C4-2B (cell line): ENCODE results near the gene SGSM1.
"Not testable (repeated sequence)": the region's sequence is repeated elsewhere in the genome, so short reads cannot be mapped to it uniquely, and the experiment has no call there.

Experiments
- H3K27ac ChIP-seq: fragments of 450-650 bp; 2 replicates; pipeline ENCODE4 v1.5.1; 2017
- ZFX ChIP-seq: fragments of 450-650 bp; IDR thresholded peaks from 2 replicates; pipeline ENCODE4 v1.6.1; 2017
- TF ChIP-seq, protein P1 (sequence below): fragments of 450-650 bp; conservative IDR thresholded peaks from 2 replicates; pipeline ENCODE4 v1.5.1; 2017; ENCODE audit warnings: mild to moderate bottlenecking

SGSM1 gene

DNA sequence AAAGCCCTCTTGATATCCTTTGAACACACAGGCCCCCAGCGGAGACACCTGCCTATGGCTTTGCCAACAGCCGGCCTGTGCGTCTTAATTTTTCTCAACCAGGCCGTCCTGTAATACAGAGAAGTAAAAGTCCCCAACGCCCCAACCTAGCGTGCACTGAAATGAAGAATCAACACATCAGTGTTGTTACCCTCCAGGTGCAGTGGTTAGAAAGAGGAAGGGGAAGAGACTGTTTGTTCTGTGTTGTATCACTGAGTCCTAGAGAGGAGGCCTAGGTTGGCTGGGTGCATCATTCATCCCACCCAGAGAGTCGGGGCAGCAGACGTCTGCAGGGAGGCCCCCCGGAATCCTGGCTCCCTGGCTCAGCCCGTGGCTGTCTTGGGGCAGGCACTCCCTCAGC is 25.7 kb downstream of the SGSM1 start:
- TF ChIP-seq ZFX, result no peak
- TF ChIP-seq, protein P1, sequence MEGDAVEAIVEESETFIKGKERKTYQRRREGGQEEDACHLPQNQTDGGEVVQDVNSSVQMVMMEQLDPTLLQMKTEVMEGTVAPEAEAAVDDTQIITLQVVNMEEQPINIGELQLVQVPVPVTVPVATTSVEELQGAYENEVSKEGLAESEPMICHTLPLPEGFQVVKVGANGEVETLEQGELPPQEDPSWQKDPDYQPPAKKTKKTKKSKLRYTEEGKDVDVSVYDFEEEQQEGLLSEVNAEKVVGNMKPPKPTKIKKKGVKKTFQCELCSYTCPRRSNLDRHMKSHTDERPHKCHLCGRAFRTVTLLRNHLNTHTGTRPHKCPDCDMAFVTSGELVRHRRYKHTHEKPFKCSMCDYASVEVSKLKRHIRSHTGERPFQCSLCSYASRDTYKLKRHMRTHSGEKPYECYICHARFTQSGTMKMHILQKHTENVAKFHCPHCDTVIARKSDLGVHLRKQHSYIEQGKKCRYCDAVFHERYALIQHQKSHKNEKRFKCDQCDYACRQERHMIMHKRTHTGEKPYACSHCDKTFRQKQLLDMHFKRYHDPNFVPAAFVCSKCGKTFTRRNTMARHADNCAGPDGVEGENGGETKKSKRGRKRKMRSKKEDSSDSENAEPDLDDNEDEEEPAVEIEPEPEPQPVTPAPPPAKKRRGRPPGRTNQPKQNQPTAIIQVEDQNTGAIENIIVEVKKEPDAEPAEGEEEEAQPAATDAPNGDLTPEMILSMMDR, result no peak

DNA sequence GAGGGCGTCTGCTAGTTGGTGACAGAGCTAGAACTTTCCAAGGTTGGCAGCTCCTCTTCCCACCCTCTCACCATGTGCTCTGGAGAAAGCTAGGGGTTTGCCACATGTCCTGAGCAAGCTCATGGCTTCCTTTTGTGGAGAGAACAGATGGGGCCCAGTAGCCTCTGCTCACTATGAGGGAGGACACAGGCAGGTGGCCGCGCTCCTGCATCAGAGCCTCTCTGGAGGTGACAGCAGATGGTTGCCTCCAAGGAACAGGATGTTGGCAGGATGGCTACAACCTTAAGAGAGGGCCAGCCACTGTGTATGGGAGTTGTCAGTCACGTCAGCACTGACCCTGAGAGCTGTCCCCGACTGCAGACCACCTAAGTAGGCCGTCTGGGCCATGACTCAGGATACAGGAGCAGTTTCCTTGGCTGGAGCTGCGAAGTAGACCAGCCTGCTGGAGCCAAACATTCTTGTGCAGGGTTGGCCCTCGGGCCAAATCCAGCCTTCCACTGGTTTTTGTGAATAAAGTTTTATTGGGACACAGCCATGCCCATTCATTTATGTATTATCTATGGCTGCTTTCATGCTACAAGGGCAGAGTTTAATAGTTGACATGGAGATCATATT is 28.0 kb downstream of the SGSM1 start:
- TF ChIP-seq, protein P1, result no peak
- TF ChIP-seq ZFX, result no peak
- H3K27ac ChIP-seq, result no peak overlapping the region

More for the DNA sequence above, 25.7 kb downstream of the SGSM1 start:
- no peak overlapping the region for H3K27ac ChIP-seq

DNA sequence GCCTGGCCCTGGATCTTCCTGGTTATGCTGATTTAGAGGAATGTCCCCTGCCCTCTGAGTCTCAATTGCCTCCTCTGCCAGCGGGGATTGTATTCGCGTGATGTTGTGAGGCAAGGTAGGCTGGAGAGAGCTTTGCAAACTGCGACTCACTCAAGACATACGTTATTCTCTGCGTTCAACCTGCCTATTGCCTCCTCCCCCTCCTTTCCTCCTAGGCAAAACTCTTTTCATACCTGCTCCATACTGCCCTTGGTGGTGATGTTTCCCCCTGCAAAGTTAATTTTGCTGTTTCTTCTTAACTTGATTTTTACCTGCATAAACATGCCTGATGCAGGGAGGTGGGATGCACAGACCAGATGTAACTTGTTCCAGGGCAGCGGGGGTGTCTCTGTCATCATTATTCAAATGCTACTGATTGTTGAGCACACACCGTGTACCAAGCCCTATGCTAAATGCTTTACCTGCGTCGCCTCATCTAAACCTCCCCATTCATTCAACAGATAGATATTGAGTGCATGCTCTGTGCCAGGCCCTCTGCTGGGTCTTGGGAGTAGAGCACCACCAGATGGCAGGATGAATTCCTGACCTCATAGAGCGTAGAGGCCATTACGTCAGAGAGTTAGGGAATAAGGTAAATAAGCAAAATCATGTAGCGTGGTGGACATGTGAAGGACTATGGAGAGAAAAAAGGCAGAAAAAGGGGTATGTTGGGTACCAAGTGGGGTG is 29.0 kb downstream of the SGSM1 start:
- no peak overlapping the region for H3K27ac ChIP-seq
- TF ChIP-seq, protein P1, result no peak; the same call in 1 of the 2 replicates
- no peak for TF ChIP-seq ZFX

DNA sequence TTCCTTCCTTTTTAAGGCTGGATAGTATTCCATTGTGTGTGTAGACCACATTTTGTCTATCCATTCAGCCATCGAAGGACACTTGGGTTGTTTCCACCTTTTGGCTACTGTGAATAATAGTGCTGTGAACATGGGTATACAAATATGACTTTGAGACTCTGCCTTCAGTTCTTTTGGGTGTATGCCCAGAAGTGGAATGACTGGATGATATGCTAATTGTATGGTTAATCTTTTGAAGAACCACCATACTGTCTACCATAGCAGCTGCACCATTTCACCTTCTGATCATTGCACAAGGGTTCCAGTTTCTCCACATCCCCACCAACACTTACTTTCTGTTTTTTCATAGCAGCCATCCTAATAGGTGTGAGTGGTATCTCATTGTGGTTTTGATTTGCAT is 30.3 kb downstream of the SGSM1 start:
- TF ChIP-seq, protein P1, result no peak
- no peak for TF ChIP-seq ZFX
- H3K27ac ChIP-seq, result no peak overlapping the region

DNA sequence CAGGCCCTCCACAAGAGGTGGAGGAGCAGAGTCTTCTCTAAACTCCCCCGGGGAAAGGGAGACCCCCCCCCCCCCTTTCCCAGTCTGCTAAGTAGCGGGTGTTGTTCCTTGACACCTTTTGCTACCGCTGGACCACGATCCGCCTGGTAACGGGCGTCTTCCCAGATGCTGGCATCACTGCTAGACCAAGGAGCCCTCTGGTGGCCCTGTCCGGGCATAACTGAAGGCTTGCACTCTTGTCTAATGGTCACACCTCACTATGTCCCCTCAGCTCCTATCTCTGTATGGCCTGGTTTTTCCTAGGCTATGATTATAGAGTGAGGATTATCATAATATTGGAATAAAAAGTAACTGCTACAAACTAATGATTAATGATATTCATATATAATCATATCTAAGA is 31.5 kb downstream of the SGSM1 start:
- not testable (repeated sequence) for H3K27ac ChIP-seq
- TF ChIP-seq, protein P1, result peak; percentile 39

DNA sequence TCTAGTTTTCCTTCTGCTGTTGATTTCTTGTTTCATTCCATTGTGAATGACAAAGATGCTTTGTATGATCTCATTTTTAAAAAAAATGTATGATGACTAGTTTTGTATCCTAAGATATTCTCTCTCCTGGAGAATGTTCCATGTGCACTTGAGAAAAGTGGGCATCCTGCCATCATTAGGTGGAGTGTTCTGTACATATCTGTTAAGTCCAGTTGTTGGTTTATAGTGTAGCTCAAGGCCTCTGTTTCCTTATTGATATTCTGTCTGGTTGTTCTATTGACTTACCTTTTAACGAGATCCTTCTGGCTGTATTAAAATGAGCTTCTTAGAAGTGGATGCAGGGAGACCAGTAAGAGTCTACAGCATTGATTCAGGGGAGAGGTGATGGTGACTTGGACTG is 35.2 kb downstream of the SGSM1 start:
- TF ChIP-seq, protein P1, result no peak
- TF ChIP-seq ZFX, result no peak
- H3K27ac ChIP-seq, result peak overlapping the region; percentile 31; the same call in 1 of the 2 replicates

DNA sequence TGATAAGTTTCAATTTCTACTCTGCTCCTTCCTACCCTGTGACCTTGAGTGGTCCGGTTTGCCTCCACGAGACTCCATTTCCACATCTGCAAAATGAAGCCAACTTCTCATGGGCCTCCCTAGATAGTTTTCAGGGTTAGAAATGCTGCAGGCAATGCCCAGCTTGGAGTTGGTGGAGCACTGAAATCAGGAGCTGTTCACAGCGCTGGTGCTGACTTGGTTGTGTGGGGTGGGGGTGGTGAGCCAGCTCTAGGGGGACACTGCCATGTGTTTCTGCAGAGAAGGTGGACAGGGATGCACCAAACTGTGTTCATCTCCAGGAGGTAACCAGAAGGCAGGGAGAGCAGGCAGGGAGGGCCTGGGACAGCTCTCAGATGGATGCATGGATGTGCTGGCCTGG is 37.0 kb downstream of the SGSM1 start:
- TF ChIP-seq, protein P1, result no peak
- TF ChIP-seq ZFX, result no peak
- no peak overlapping the region for H3K27ac ChIP-seq
